Peyer's patch (tissue), 4 donors: ENCODE results near the gene SHISA8.

Experiments
- CTCF ChIP-seq, 6 experiments: fragments of 450-650 bp in 4 of 6; fragments of 200-600 bp in 2 of 6; sonication (generic) in 1 of 6; IDR thresholded peaks; one replicate each; pipeline ENCODE4 v1.5.1; 2017 to 2019; ENCODE audit warnings: antibody characterized with exemption in 6 of 6, mild to moderate bottlenecking in 3 of 6, moderate library complexity in 1 of 6
- POLR2A ChIP-seq, 2 donors: fragments of 450-650 bp; IDR thresholded peaks; one replicate each; pipeline ENCODE4 v1.5.1; 2017; ENCODE audit warnings: antibody characterized with exemption in 2 of 2, mild to moderate bottlenecking in 2 of 2, moderate library complexity in 2 of 2

- no peak for TF ChIP-seq POLR2A (IDR thresholded peaks at IDR 0.05)
- no peak for TF ChIP-seq CTCF (IDR thresholded peaks at IDR 0.05)
Measured at GRCh38 chr22:41957941-41958556, 43.2 kb upstream of the SHISA8 start.
